ENCODE measurements around the gene DCC.

DNA sequence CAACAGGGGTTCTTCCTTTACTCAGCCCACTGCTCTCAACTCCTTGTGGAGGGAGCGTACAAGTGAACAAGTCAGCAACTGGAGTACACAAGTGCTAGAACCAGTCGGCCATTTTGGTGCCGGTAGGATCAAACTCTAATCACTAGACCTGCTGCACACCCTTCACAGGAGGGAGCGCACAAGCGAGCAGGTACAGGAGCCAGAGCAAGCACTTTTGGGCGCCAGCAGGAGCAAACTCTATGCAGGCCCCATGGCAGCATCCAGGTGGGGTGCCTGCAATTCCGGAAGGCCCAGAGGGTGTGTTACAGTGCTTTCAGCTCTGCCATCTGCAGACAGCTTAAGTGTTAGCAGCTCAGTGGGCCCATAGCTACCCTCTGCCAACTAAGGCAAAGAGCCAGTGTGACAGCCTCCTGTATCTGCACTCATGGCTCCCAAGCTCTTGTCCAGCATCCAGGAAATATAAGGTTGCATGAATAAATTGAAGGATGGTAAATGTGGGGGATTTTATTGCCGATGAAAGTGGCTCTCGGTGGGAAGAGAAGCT lies 426.1 kb downstream of the DCC start:
- TF ChIP-seq TP53 (CRISPR knock-in tag; IDR thresholded peaks at IDR 0.05) = no peak
- TF ChIP-seq EP300 (IDR thresholded peaks at IDR 0.05) = no peak
- no peak for TF ChIP-seq JUNB (IDR thresholded peaks at IDR 0.05)
- TF ChIP-seq CHD2 (IDR thresholded peaks at IDR 0.05; ENCODE audit: low read length, partially characterized antibody) = no peak
- TF ChIP-seq, protein P1, sequence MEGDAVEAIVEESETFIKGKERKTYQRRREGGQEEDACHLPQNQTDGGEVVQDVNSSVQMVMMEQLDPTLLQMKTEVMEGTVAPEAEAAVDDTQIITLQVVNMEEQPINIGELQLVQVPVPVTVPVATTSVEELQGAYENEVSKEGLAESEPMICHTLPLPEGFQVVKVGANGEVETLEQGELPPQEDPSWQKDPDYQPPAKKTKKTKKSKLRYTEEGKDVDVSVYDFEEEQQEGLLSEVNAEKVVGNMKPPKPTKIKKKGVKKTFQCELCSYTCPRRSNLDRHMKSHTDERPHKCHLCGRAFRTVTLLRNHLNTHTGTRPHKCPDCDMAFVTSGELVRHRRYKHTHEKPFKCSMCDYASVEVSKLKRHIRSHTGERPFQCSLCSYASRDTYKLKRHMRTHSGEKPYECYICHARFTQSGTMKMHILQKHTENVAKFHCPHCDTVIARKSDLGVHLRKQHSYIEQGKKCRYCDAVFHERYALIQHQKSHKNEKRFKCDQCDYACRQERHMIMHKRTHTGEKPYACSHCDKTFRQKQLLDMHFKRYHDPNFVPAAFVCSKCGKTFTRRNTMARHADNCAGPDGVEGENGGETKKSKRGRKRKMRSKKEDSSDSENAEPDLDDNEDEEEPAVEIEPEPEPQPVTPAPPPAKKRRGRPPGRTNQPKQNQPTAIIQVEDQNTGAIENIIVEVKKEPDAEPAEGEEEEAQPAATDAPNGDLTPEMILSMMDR (IDR thresholded peaks at IDR 0.05) = no peak

Measured in A549 (cell line).